AML-193 (cell line): ENCODE results near the gene LRP2BP.
"Not testable (repeated sequence)": the region's sequence is repeated elsewhere in the genome, so short reads cannot be mapped to it uniquely, and the experiment has no call there.

Source experiments
- DNase-seq, 2 experiments: peaks; one replicate each; lab custom pipeline; 2025; lab: John Stamatoyannopoulos, UW

The LRP2BP gene

DNA sequence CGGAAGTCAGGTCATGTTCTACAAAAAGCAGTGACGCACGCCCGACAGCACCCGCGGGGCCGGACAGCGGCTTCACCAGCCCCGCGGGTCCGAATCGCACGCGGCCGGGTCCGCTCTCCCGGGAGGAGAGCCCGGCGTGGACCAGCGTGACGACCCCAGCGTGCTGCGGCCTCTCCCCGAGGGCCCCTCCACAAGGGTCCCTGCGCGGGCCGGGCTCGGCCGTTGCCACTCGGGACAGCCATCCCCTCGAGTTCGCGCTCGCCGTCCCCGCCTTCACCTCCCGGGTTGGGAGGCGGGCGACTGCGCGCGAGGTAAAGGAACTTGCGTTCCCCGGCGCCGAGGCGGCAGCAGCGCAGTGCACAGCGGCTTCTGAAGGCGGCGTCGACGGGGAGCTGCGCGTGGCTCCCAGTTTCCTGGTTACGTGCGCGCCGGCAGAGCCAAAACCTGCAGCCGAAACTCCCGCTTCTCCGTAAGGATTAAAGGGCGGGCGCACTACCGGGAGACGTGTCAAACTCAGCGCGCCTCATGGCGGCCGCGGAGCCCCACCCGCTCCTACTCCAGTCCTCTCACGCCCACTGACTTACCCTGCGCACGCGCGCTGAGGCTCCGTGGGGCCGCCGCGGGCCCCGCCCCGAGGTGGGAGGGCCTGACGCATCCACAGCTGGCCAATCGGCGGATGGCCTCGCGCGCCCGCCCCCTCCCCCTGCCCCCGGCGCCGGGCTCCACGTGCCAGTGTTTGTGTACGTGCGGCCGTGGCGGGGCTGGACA is 416 bp upstream of the LRP2BP start:
- peak; percentile 84 to 89 for DNase-seq

DNA sequence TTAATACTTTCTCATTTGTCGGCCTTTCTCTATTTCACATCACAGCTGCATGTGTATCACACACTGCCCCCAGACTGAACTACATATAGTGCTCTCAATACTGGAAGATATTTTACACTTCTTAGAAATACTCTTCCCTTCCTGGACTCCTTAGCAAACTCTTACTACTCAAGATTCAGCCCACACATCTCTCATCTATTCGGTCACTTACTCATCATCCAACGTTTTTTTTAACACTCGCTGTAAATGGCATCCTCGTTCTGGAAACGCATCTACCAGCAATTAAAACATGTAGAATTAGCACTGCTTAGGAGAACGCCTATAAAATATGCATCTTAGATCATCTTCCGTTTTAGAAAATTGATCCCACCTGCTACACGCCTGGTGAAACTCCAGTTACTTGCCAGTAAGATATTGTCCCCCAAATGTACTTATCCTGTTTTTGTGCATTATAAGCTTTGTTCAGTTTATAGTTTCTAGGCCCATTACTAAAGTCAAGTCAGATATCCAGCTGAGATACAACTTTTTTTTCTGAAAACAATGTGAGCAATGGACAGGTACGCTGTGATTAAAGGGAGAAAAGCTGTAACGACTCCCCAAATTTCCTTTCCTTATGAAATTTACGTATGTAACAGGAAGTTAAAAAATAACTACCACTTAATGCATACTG is 1.0 kb downstream of the LRP2BP start:
- no peak for DNase-seq

DNA sequence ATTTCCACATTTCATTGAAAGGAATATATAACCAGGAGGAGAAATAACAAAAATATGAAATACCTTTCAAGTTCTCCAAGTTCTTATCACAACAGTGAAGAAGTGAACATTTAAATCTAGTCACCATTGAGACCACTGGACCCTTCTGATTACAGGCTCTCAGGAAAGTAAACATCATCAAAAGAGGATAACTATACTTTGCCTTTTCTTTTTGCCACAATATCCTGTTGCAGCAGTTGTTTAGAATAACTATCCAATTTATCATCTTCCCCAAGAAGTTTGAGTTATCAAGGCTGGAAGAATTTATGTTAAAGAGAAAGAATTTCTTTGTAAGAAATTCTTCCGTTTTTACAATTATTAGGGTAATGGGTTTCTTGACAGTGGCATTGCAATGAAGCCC is 3.6 kb downstream of the LRP2BP start:
- DNase-seq = no peak

DNA sequence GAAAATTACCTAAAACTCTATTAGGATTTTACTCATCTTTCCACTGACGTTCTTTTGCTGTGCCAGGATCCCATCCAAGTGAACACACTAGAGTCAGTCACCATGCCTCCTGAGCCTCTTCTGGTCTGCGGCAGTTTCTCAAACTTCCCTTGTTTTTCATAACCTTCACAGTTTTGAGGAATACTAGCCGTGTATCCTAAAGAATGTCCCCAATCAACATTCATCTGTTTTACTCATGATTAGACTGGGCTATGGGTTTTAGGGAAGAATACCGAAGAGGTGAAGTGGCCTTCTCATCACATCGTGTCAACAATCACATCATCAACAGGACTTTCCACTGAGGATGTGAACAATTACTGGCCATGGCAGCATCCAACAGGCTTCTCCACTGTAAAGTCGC is 4.8 kb downstream of the LRP2BP start:
- no peak for DNase-seq

DNA sequence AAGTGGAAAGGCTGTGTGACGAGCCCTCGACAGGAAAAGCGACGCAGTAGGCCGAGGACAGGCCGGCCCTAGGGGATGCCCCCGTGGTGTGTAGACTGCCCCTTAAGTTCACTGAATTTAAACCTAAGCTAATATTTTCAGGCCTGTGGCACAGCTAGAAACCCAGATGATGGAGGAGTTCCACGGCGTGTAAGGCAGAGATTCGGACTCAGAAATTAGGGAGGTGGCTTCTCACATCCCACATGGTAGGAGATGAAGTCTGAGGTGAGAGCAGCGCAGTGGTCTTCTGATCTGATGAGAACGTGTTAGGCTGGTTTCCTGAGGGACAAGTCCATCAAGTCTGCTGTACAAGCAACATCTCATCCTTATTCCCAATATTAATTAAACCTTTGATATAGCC is 7.8 kb downstream of the LRP2BP start:
- DNase-seq = no peak

DNA sequence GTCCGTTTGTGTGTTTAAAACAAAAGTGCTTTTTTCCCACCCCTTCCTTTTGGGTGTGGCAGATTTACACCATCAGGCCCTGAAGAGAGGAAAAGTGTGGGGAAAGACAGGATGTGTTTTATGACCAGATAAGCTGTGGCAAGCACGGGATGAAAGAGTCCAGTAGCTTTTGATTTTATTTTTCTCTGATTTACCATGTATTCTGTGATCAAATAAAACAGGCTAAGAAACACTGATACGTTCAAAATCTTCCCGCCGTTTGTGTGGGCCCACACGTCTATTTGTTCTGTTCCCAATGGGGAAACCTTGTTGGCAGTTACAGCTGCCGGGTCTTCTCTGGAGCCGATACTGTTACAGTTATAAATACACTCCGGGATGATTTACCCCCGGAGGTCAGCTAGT is 10.8 kb downstream of the LRP2BP start:
- no peak for DNase-seq

DNA sequence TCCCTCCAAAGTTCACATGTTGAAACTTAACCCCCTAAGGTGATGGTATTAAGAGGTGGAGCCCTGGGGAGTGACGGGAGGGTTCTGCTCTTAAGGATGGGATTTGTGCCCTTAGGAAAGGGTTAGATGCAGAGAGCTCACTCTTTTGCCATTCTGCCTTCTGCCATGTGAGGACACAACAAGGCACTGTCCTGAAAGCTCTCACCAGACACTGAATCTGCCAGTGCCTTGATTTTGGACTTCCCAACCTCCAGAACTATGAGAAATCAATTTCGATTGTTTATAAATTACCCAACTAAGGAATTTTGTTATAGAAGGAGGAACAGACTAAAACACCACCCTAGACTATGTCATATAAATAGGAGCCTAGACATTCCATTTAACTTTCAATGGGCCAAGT is 11.7 kb downstream of the LRP2BP start:
- no peak for DNase-seq

DNA sequence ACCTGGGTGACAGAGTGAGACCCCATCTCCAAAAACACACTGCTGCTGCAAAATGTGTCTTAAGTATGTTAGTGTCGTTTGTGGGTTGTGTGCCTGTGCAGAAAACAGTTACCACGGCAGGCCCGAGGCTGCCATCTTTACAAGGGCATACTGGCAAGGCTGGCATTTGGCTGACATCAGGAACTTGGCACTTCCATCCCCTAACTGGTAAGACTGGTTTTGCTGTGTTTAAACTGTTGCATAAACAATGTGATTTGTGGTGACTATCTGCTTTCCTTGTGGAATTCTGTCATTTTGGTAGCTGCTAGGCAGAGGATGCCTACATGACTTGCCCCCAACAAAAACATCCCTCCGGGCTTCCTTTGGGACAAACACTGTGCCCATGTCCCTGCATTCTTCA is 12.3 kb downstream of the LRP2BP start:
- DNase-seq = no peak

DNA sequence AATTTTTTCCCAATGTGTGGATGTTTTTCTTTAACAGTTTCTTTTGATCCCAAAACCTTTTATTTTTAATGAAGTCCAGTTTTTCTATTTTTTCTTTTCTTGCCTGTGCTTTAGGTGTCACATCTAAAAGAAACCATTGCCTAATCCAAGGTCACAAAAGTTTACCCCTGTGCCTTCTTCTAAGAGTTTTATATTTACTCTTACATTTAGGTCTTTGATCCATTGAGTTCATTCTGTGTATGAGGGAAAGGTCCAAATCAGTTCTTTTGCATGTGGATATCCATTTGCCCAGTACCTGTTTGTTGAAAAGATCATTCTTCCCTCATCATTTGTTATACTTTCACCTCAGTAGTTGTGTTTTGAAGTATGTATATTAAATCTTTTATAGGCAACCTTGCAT is 13.0 kb downstream of the LRP2BP start:
- no peak for DNase-seq

DNA sequence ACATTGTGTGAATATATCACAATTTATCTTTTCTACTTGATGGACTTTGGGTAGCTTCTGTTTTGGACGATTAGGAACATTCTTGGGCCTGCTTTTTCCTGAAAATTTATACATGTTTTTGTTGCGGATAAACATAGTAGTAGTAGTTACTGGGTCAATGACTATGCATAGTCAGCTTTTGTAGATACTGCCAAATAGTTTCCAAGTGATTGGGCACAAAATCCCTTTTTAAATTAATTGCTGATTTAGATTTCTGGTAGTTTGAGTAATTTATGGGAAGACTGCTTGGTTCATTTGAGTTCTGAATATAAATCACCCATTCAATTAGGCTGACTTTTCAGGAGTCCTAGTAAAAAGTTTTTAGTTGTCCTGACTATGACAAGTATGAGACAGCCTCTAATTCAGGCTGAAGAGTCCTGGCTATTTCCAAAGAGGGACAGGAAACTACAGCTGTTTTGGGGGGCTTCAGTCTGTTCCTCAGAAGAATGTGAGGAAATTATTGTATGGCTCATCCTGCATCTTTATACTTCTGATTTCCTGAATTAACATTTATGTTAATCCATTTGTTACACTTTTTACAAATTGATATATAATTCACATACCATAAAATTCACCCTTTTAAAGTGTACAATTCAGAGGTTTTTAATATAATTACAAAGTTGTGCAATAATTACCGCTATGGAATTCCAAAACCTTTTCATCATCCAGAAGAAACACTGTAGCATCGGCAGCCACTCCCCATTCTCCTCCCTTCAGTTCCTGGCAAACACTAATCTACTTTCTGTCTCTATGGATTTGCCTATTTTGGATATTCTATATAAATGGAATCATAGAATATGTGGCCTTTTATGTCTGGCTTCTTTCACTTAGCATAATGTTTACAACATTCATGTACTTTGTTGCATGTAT is 14.2 kb downstream of the LRP2BP start:
- DNase-seq = no peak

DNA sequence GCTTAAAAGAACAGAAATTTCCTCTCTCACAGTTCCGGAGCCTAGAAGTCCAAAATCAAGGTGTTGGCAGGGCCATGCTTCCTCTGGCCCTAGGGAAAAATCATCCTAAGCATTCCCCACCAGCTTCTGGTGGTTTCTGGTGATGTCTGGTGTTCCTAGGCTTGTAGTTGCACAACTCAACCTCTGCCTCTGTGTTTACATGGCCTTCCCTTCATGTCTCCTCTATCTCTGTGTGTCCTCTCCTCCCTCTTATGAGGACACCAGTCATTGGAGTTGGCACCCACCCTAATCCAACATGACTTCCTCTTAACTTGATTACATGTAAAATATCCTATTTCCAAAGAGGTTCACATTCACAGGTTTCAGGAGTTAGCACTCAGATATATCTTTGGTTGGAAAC is 15.4 kb downstream of the LRP2BP start:
- no peak for DNase-seq

DNA sequence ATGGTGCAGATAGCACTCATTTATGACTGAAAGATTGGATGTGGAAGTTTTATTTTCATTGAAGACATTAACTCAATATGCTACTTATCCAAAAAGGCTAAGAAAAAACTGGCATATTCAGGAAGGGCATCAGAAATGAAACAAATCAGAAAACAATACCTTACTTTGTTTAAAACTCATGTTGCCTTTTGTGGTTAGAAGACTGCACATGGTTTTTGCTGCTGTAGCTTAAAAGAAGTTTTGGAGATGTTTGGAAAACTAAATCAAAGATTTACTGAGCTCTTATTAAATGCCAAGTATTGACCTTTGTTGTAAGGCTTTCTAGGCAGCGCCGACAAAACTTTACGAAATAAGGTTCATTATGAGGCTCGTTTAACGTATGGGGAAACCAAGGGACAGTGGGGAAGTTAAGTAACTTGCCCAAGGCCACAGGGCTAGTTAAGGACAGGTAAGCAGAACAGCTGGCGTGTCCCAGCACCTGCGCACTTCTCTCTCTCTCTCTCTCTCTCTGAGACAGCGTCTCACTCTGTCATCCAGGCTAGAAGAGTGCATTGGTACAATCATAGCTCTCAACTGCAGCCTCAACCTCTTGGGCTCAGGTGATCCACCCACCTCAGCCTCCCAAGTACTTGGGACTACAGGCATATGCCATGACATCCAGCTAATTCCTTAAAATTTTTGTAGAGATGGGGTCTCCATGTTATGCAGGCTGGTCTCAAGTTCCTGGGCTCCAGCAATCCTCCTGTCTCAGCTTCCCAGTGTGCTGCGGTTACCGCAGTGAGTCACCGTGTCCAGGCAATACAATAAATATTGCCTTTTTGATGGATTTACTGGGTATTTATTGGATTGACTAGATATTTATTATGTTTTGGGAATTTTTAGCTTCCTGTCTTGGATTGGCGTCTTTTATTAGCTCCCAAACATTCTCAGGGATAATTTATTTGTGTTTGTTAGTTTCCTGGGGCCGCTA is 16.1 kb downstream of the LRP2BP start:
- DNase-seq = no peak

DNA sequence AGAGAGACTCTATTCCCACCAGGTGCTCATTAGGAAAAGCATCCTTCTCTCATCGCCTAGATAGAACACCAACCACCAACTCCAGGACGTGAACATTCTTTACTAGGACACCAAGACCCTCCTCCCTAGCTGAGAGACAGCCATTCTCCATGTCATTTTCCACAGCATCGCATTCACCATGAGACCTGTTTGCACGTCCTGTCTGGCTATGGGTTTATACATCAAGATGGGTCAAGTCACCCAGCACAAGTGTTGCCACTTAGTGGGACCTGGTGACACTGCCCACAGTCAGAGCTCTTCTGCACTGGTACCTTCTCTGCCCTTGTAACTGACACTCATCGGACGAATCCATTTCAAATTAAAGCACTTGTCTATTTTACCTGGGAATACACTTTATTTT is 17.5 kb downstream of the LRP2BP start:
- no peak for DNase-seq

DNA sequence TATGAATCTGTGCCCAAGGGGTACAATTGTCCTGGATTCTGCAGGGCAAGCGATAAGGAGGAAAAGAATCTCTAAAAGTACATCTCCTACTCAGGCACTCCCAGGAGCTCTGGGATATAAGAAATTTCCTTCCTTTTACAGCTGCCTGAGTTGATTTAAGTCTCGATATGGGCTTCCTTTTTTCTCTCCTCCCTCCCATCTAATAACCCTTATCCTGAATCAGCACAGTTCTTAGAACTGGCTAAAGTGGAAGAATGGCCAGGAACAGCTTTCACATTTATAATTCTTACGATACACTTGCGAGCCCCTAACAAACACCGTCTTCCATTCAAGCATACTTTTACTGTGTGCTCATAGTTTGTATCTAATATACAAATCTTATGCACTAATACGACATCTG is 21.2 kb downstream of the LRP2BP start:
- DNase-seq = no peak

DNA sequence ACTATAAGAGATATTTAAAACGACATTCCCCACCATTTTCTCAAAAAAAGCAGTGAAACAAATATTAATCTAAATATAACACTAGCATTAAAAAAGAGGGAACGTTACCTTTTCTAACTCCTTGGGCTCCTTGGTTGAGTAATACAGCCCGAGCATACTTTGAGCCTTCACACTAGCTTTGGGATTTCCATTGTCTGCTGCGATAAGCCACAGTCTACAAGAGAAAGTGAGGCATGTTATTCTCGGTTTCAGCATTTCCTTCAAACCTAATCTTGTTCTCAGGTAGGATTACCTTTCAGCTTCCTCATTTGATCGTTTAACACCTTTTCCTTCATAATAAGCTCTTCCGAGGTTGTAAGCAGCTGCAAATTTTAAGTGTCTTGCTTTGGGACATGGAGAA is 21.7 kb downstream of the LRP2BP start:
- DNase-seq = no peak

DNA sequence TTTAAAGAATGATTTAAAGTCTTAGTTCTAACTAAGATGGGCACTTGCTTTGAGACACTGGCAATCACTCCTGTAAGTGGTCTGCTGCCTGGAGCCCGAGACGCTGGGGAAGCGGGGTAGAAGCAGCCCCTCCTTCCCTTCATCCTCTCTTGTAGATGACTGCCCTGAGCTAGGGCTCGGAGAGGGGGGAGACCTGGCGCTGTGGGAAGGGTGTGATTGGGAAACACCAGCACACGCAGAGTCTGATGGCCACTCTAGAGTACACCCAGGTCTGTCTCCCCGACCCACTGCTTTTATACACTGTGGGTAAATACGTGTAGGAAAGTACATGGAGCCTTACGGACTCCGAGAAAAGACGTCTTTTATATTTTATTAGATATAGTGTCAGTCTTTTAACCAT is 24.0 kb downstream of the LRP2BP start:
- DNase-seq = no peak

DNA sequence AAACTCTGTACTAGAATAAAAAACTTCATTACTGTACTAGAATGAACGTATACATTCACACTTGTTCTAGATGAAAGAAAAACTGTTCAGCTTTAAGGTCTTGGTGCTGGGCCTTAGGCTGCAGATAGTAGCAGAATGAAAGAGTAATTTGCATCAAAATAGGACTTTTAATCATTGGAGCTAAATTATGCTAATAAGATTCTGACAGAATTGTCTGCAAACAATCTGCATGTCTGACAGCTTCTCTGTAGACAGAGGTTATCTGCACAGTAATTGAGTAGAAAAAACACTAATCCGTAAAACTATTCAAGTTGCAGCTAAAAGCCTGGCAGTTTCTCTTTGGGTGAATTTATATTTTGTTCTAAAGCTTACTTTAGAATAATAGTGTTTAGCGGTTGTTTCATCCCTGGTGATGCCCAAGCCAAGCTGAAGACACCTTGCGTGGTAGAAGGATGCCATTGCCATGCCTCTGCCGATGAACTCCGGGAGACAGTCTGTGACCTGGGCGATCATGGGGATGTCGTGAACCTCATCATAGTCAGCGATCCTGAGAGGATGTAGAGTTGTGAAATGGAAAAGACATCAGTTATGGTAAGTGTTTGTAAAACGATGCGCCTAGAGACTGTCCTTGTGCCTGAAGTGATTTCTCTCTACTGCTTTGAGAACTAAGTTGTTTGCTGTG is 25.3 kb downstream of the LRP2BP start:
- DNase-seq = no peak

DNA sequence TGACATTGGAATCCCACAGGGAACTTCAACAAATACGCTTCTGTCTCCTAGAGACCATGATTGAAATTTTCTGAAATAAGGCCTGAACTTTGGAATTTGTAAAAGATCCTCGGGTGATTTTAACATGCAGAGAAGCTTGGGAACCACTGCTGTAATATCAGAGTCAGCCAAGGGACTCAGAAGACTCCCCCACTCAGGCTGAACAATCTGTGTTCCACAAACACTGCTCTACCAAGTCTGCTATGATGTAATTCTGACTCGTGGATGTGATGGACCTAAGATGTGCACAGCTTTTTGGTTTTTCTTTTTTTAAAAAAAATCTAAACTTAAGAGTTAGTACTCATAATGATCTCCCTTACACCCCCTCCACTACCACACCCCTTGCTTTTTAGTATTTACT is 26.0 kb downstream of the LRP2BP start:
- DNase-seq = no peak

DNA sequence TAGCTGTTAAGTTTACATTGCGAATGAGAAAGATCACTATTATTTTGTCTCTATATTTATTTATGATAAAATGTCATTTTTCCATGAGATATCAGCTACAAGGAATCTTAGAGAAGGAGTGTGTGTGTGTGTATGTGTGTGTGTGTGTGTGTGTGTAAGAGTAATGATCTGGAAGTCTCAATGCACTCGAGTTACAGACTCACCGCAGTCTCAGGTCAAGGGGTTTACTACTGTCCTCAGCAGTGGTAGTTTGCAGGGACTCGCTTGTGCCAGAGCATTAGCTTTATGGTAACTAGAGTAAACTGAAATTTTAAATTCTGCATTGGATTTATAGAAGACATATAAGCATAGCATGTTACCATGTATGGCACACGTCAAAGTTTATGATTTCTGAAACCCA is 30.8 kb downstream of the LRP2BP start:
- no peak for DNase-seq

DNA sequence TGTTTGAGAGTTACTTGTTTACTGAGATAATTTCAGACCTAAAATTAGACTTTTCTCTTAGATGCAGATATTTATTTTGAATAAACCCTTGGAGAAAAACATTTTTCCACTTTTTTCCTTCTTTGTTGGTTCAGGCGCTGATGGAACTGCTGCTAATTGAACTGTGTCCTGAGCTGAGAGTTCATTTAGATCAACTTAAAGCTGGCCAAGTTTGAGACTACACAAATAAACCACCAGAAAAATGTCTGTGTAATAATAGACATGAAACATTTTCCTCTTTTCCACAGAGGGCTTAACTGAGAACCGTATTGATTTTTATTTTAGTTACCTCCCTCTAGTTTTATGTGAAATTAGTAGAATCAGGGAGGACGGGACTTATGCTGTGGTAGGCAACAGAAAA is 32.5 kb downstream of the LRP2BP start:
- no peak for DNase-seq

DNA sequence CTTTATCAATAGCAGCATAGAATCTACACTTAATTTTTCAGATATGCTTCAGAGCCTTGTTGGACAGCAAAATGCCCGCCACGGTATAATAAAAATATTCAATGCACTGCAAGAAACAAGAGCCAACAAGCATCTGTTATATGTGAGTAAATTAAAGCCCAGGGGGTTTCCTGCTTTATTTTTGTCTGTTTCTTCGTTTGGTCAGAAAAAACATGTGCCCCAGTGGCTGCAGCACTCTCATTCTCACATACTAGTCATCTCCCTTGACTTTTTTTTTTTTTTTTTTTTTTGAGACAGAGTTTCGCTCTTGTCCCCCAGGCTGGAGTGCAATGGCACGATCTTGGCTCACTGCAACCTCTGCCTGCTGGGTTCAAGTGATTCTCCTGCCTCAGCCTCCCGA is 33.2 kb downstream of the LRP2BP start:
- not testable (repeated sequence) for DNase-seq
